ENCODE measurements around the gene ARHGEF7. TPM values are rescaled to one million over a fixed set of nuclear protein-coding genes. Genes with fewer than 3 reads are reported as not detected.

Gene ARHGEF7
- total and polyA plus RNA-seq, 2 experiments from 2014 or later = 23.6 to 58.9 TPM

GRCh38 chr13:111131611-111132010, 16.5 kb downstream of the ARHGEF7 start:
- H3F3A ChIP-seq (replicated peaks; ENCODE audit: low read depth) = 0 out of 2 replicates have a peak, but pooled peaks cover 5% of the 10 kb centered on the region
- ATAC-seq = no peak
- no peaks in the 10 kb centered on the region for H4K20me1 ChIP-seq (replicated peaks; ENCODE audit: insufficient read depth)
- no peaks in the 10 kb centered on the region; the same call in 2 of the 3 replicates for H3K4me1 Mint-ChIP-seq
- H3K4me1 ChIP-seq (ENCODE audit: insufficient read depth) = no peaks in the 10 kb centered on the region
- H3K4me2 ChIP-seq = no peak overlapping the region
- H3K36me3 ChIP-seq (ENCODE audit: insufficient read depth) = no peaks in the 10 kb centered on the region
- peaks cover 7% of the 10 kb centered on the region for H3K27me3 Mint-ChIP-seq (ENCODE audit: insufficient read depth, low read depth, poor library complexity)
- no peak for TF ChIP-seq CREB1 (CRISPR knock-in tag; IDR thresholded peaks at IDR 0.05; ENCODE audit: low read depth)
- TF ChIP-seq EZH2 (IDR thresholded peaks at IDR 0.05; ENCODE audit: low read depth, unreplicated experiment) = no peak
- no peaks in the 10 kb centered on the region for H3K27me3 ChIP-seq (ENCODE audit: insufficient read depth)
- no peaks in the 10 kb centered on the region for H3K79me2 ChIP-seq (replicated peaks; ENCODE audit: insufficient read depth)
- no peaks in the 10 kb centered on the region; the same call in 2 of the 3 replicates for H3K9me3 Mint-ChIP-seq
- H2AFZ ChIP-seq = no peak overlapping the region
- H3K27ac Mint-ChIP-seq = no peak overlapping the region
- H3K9me2 ChIP-seq (ENCODE audit: insufficient read depth) = no peaks in the 10 kb centered on the region
- no peak for DNase-seq (ENCODE audit: low spot score)
- no peak overlapping the region for H3K4me3 ChIP-seq
- H3K36me3 Mint-ChIP-seq (ENCODE audit: low read depth) = no peaks in the 10 kb centered on the region
- no peak overlapping the region for H3K27ac ChIP-seq (ENCODE audit: low read depth)
- no peak overlapping the region for H3K4me3 Mint-ChIP-seq

DNA sequence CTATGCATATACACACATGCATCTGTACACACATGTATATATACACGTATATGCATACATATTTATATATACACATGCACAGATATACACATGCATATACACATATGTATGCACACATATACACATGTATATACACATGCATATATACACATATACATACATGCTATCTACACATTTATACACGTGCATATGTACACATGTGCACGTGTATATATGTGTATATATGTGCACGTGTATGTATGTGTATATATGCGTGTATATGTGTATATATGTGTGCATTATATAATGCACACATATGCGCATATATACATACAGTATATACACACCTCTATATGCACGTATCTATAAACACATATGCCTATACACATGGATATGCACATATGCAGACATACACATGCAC, 17.8 kb downstream of the ARHGEF7 start:
- ATAC-seq (no peak), DNase-seq (ENCODE audit: low spot score) (no peak)
- Mint-ChIP-seq H3K36me3 (ENCODE audit: low read depth) (no peaks in the 10 kb centered on the region), H3K4me1 (no peaks in the 10 kb centered on the region; the same call in 2 of the 3 replicates), H3K27me3 (ENCODE audit: insufficient read depth, low read depth, poor library complexity) (peaks cover 7% of the 10 kb centered on the region), H3K9me3 (no peaks in the 10 kb centered on the region; the same call in 2 of the 3 replicates), H3K27ac (no peak overlapping the region), H3K4me3 (no peak overlapping the region)
- TF ChIP-seq ZNF331 (CRISPR knock-in tag; IDR thresholded peaks at IDR 0.05; ENCODE audit: low read depth) = no peak
- TF ChIP-seq, protein P1, sequence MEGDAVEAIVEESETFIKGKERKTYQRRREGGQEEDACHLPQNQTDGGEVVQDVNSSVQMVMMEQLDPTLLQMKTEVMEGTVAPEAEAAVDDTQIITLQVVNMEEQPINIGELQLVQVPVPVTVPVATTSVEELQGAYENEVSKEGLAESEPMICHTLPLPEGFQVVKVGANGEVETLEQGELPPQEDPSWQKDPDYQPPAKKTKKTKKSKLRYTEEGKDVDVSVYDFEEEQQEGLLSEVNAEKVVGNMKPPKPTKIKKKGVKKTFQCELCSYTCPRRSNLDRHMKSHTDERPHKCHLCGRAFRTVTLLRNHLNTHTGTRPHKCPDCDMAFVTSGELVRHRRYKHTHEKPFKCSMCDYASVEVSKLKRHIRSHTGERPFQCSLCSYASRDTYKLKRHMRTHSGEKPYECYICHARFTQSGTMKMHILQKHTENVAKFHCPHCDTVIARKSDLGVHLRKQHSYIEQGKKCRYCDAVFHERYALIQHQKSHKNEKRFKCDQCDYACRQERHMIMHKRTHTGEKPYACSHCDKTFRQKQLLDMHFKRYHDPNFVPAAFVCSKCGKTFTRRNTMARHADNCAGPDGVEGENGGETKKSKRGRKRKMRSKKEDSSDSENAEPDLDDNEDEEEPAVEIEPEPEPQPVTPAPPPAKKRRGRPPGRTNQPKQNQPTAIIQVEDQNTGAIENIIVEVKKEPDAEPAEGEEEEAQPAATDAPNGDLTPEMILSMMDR (conservative IDR thresholded peaks at IDR 0.05; ENCODE audit: low read depth in 2 of 2) = no peak
- TF ChIP-seq, protein P2, sequence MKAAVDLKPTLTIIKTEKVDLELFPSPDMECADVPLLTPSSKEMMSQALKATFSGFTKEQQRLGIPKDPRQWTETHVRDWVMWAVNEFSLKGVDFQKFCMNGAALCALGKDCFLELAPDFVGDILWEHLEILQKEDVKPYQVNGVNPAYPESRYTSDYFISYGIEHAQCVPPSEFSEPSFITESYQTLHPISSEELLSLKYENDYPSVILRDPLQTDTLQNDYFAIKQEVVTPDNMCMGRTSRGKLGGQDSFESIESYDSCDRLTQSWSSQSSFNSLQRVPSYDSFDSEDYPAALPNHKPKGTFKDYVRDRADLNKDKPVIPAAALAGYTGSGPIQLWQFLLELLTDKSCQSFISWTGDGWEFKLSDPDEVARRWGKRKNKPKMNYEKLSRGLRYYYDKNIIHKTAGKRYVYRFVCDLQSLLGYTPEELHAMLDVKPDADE (IDR thresholded peaks at IDR 0.05) = no peak
- no peak for TF ChIP-seq POLR2AphosphoS5 (IDR thresholded peaks at IDR 0.05; ENCODE audit: low read depth)
- no peak for TF ChIP-seq EZH2 (IDR thresholded peaks at IDR 0.05; ENCODE audit: low read depth, unreplicated experiment)
- TF ChIP-seq REST (IDR thresholded peaks at IDR 0.05; ENCODE audit: unreplicated experiment) = no peak
- H3K4me3 ChIP-seq = no peak overlapping the region
- no peaks in the 10 kb centered on the region for H3K9me2 ChIP-seq (ENCODE audit: insufficient read depth)
- H3F3A ChIP-seq (replicated peaks; ENCODE audit: low read depth) = 0 out of 2 replicates have a peak, but pooled peaks cover 5% of the 10 kb centered on the region
- H3K79me2 ChIP-seq (replicated peaks; ENCODE audit: insufficient read depth) = no peaks in the 10 kb centered on the region
- H2AFZ ChIP-seq = no peak overlapping the region
- no peaks in the 10 kb centered on the region for H4K20me1 ChIP-seq (replicated peaks; ENCODE audit: insufficient read depth)
- no peaks in the 10 kb centered on the region for H3K36me3 ChIP-seq (ENCODE audit: insufficient read depth)
- H3K4me1 ChIP-seq (ENCODE audit: insufficient read depth) = no peaks in the 10 kb centered on the region
- H3K4me2 ChIP-seq = no peak overlapping the region
- H3K27ac ChIP-seq (ENCODE audit: low read depth) = no peak overlapping the region
- no peaks in the 10 kb centered on the region for H3K27me3 ChIP-seq (ENCODE audit: insufficient read depth)

All from GM23338 (cell line).